ENCODE measurements around the gene LRMDA.

The LRMDA gene

DNA sequence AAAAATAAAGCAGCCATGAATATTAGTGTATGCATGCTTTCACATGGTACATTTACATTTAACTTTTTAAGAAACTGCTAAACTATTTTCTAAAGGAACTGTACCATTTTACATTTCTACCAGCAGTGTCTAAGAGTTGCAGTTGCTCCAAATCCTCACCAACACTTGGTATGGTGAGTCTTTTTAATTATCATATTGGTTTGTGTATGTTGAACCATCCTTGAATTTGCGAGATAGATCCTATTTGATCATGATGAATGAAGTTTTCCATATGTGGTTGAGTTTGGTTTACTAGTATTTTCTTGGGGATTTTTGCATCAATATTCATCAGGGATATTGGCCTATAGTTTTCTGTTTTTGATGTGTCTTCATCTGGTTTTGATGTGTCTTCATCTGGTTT lies 1057.2 kb downstream of the LRMDA start:
- no peak overlapping the region for H3K27ac ChIP-seq
- TF ChIP-seq, protein P1, sequence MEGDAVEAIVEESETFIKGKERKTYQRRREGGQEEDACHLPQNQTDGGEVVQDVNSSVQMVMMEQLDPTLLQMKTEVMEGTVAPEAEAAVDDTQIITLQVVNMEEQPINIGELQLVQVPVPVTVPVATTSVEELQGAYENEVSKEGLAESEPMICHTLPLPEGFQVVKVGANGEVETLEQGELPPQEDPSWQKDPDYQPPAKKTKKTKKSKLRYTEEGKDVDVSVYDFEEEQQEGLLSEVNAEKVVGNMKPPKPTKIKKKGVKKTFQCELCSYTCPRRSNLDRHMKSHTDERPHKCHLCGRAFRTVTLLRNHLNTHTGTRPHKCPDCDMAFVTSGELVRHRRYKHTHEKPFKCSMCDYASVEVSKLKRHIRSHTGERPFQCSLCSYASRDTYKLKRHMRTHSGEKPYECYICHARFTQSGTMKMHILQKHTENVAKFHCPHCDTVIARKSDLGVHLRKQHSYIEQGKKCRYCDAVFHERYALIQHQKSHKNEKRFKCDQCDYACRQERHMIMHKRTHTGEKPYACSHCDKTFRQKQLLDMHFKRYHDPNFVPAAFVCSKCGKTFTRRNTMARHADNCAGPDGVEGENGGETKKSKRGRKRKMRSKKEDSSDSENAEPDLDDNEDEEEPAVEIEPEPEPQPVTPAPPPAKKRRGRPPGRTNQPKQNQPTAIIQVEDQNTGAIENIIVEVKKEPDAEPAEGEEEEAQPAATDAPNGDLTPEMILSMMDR (conservative IDR thresholded peaks at IDR 0.05), result no peak

DNA sequence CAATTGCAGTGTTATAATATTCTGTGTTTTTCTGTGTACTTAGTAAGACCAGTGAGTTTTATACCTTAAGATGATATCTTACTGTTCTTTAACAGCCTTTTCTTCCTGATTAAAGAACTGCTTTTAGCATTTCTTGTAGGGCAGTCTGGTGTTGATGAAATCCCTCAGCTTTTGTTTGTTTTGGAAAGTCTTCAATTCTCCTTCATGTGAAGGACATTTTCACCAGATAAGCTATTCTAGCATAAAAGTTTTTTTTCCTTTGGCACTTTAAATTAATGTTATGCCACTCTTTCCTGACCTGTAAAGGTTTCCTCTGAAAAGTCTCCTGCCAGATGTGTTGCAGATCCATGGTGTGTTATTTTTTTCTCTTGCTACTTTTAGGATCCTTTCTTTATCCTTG lies 1059.8 kb downstream of the LRMDA start:
- TF ChIP-seq, protein P1 (conservative IDR thresholded peaks at IDR 0.05), result no peak
- peak overlapping the region; percentile 48 for H3K27ac ChIP-seq

DNA sequence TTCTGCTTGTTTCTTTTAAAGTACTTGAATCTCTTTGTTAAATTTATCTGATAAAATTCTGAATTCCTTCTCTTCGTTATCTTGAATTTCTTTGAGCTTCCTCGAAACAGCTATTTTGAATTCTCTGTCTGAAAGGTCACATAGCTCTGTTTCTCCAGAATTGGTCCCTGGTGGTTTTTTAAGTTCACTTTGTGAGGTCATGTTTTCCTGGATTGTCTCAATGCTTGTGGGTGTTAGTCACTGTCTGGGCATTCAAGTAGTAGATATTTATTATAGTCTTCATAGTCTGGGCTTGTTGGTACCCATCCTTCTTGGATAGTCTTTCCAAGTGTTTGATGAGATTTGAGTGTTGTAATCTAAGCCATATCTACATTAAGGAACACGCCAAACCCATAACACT lies 1060.6 kb downstream of the LRMDA start:
- peak overlapping the region; percentile 48 for H3K27ac ChIP-seq
- TF ChIP-seq, protein P1 (conservative IDR thresholded peaks at IDR 0.05), result no peak

DNA sequence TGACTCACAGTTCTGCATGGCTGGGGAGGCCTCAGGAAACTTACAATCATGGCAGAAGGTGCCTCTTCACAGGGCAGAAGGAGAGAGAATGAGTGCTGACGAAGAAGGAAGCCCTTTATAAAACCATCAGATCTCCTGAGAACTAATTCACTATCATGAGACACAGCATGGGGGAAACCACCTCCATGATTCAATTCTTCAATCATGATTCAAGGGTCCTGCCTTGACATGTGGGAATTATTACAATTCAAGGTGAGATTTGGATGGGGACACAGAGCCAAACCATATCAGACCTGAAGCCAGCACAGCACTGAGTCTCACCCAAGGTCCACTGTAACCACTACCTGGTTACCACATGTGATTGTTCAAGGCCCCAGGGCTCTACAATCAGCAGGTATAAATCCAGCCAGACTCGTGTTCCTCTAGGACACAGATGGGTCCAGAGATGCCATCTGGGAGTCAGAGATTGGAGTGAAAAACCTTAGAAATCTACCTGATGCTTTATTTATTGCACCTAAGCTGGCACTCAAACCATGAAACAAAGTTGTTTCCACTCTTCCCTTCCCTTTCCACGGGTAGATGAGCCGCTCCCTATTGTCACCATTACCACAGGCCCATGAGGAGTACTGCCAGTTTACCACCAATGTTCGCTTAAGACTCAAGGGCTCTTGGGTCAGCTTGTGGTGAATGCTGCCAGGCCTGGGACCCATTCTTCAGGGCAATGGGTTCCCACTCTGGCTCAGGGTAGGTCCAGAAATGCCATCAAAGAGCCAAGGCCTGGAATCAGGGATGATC lies 1061.5 kb downstream of the LRMDA start:
- H3K27ac ChIP-seq, result no peak overlapping the region; the same call in 1 of the 2 replicates
- TF ChIP-seq, protein P1 (conservative IDR thresholded peaks at IDR 0.05), result no peak

DNA sequence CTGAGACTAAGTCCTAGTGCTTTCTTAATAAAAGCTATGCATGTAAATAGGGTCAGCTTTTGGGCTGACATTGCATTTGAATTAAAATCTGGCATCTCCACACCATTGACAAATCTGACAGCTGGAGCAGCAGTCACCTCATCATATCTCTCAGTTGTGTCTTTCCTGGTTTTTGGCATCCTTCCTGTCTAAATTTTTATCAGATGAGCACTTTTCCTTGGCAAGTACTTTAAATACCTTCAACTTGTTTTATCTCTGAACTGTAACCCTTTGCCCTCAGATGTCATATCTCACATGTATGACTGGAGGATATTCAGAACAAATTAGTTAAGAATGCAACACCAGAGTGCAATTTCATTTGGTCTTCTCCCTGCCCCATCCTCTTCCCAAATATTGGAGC lies 1066.2 kb downstream of the LRMDA start:
- no peak overlapping the region for H3K27ac ChIP-seq
- TF ChIP-seq, protein P1 (conservative IDR thresholded peaks at IDR 0.05), result no peak

DNA sequence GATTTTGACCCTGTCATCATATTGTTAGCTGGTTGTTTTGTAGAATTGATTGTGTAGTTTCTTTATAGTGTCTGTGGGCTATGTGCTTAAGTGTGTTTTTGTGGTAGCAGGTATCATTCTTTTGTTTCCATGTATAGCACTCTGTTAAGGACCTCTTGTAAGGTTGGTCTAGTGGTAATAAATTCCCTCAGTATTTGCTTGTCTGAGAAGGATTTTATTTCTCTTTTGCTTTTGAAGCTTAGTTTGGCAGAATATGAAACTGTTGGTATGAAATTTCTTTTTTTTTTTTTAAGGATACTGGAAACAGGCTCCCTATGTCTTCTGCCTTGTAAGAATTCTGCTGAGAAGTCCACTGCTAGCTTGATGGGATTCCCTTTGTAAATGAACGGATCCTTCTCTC lies 1073.4 kb downstream of the LRMDA start:
- TF ChIP-seq, protein P1 (conservative IDR thresholded peaks at IDR 0.05), result no peak
- no peak overlapping the region for H3K27ac ChIP-seq

DNA sequence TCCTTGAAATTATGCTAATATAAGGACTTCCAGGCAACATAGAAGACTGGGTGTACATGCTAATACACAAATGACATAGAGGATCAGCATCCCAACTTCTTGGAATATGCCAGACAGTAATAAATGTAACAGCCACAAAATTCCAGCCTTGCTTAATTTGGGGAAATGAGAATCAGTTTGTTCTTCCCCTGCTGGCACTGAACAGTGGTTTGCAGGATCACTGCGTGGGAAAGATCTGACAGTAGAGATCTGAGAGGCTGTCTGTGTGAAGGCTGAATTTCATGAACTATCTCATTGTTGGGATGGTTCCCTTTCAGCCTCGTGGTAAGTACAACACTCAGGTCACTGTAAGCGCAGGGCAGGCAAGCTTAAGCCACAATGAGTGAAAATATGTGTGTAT lies 1078.0 kb downstream of the LRMDA start:
- TF ChIP-seq, protein P1 (conservative IDR thresholded peaks at IDR 0.05), result no peak
- no peak overlapping the region for H3K27ac ChIP-seq

All from VCaP (cell line).